ENCODE measurements around the gene CWC25.
A peak's percentile ranks its signal among the peaks of the same experiment; 100 is the strongest.

CWC25 gene

GRCh38 chr17:38783227-38783626 lies 41.9 kb downstream of the CWC25 start:
- DNase-seq (ENCODE audit: low read depth) = no peak

- no peak for DNase-seq (ENCODE audit: low read depth)
These were observed 45.0 kb downstream of the CWC25 start for GRCh38 chr17:38779965-38780752.

GRCh38 chr17:38777641-38778250 lies 47.4 kb downstream of the CWC25 start:
- no peak for DNase-seq (ENCODE audit: low read depth)

GRCh38 chr17:38773258-38773657 lies 51.9 kb downstream of the CWC25 start:
- DNase-seq (ENCODE audit: low read depth) = no peak

- no peak for DNase-seq (ENCODE audit: low read depth)
These were observed 56.7 kb downstream of the CWC25 start for GRCh38 chr17:38768417-38768816.

GRCh38 chr17:38766341-38766740 lies 58.8 kb downstream of the CWC25 start:
- DNase-seq (ENCODE audit: low read depth) = no peak

GRCh38 chr17:38762231-38762630 lies 62.9 kb downstream of the CWC25 start:
- DNase-seq (ENCODE audit: low read depth) = no peak

GRCh38 chr17:38761612-38762011 lies 63.5 kb downstream of the CWC25 start:
- no peak for DNase-seq (ENCODE audit: low read depth)

GRCh38 chr17:38753071-38753506 lies 72.0 kb downstream of the CWC25 start:
- DNase-seq (ENCODE audit: low read depth) = no peak

GRCh38 chr17:38752308-38753070 lies 72.6 kb downstream of the CWC25 start, which contains the start of gene PSMB3:
Gene PSMB3, plus strand, starts transcription at chr17:38752741. Its CDS starts 86 bp downstream, at chr17:38752827.
- DNase-seq (ENCODE audit: low read depth) = peak; percentile 91

- DNase-seq (ENCODE audit: low read depth) = peak; percentile 83
These were observed 73.3 kb downstream of the CWC25 start for GRCh38 chr17:38751808-38752307.

- DNase-seq (ENCODE audit: low read depth) = no peak
These were observed 73.8 kb downstream of the CWC25 start for GRCh38 chr17:38751144-38751807.

All from activated T-cell treated with anti-CD3 and anti-CD28 coated beads for 1 hour (primary cell).